NT2/D1 (cell line): Measurements from ENCODE around the gene DIP2C.

ENCODE experiments used
- SUZ12 ChIP-seq: IDR thresholded peaks from 2 replicates; pipeline ENCODE4 v1.6.1; 2011; ENCODE audit not compliant: insufficient read length, insufficient read depth; ENCODE audit errors: extremely low read depth
- YY1 ChIP-seq: IDR thresholded peaks from 2 replicates; pipeline ENCODE4 v1.6.1; 2011; ENCODE audit not compliant: insufficient read length, insufficient read depth

DNA sequence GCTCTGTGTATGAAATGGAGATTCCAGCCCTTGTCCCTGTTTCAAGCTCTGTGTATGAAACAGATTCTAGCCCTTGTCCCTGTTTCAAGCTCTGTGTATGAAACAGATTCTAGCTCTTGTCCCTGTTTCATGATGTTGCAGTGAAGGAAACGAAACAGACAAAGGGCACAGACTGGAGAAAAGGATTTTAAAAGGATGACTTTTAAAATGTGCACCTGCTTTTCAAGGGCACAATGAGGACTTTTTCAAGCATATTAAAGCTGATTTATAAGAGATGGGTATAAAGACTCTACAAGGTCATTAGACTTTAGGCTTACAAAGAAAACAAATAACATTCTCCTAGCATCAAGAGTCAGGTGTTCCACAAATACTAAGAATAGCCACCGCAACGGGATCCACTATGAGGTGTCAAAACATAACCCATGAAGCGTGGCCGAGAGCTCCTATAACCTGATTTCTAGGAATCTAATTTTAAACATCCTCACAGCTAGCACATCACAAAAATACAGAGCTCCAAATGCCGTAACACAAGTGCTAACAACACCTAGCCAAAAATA lies 29.0 kb downstream of the DIP2C start:
- no peak for TF ChIP-seq SUZ12
- no peak for TF ChIP-seq YY1
